ENCODE data around the gene SHISA5.

GRCh38 chr3:48418140-48418539 is 85.8 kb downstream of the SHISA5 start:
- TF ChIP-seq CTCF (conservative IDR thresholded peaks at IDR 0.05): no peak
- TF ChIP-seq ZFX (IDR thresholded peaks at IDR 0.05): no peak
